ENCODE measurements around the gene FUOM.
A peak's percentile ranks its signal among the peaks of the same experiment; 100 is the strongest.

The FUOM gene

GRCh38 chr10:133357285-133358161 lies at the start of gene FUOM:
Gene FUOM (minus strand): TSS chr10:133358019. CDS start chr10:133358007, 12 bp downstream.
- DNase-seq = peak; percentile 56 to 66

GRCh38 chr10:133405844-133406527 lies 48.2 kb upstream of the FUOM start:
- DNase-seq = no peak

GRCh38 chr10:133405272-133405671 lies 47.5 kb upstream of the FUOM start:
- no peak for DNase-seq

GRCh38 chr10:133403784-133404183 lies 46.0 kb upstream of the FUOM start:
- DNase-seq = no peak

- DNase-seq = no peak
Observed at GRCh38 chr10:133403359-133403758, 45.5 kb upstream of the FUOM start.

GRCh38 chr10:133401981-133402725 lies 44.3 kb upstream of the FUOM start:
- no peak for DNase-seq

- no peak for DNase-seq
Observed at GRCh38 chr10:133401500-133401899, 43.7 kb upstream of the FUOM start.

- DNase-seq = no peak
Observed at GRCh38 chr10:133400624-133401424, 43.0 kb upstream of the FUOM start.

GRCh38 chr10:133399123-133399601 lies 41.3 kb upstream of the FUOM start:
- no peak for DNase-seq

- no peak for DNase-seq
Observed at GRCh38 chr10:133397938-133398337, 40.1 kb upstream of the FUOM start.

GRCh38 chr10:133396035-133396624 lies 38.3 kb upstream of the FUOM start:
- no peak for DNase-seq

- no peak for DNase-seq
Observed at GRCh38 chr10:133394801-133395221, 37.0 kb upstream of the FUOM start.

- peak; percentile 95 to 97 for DNase-seq
Observed at GRCh38 chr10:133394064-133394663, 36.3 kb upstream of the FUOM start, which contains the start of gene MTG1. Gene MTG1 (plus strand): TSS chr10:133394157. CDS start chr10:133394221, 64 bp downstream.

GRCh38 chr10:133393401-133394063 lies 35.7 kb upstream of the FUOM start:
- DNase-seq = no peak

GRCh38 chr10:133391761-133392518 lies 34.1 kb upstream of the FUOM start:
- DNase-seq = no peak

- DNase-seq = no peak
Observed at GRCh38 chr10:133391249-133391635, 33.4 kb upstream of the FUOM start.

GRCh38 chr10:133390597-133391248 lies 32.9 kb upstream of the FUOM start:
- DNase-seq = no peak

- no peak for DNase-seq
Observed at GRCh38 chr10:133388973-133389818, 31.4 kb upstream of the FUOM start.
